Prostate gland (tissue), 2 donors: ENCODE results near the gene MCMBP.

ENCODE experiments used
- CTCF ChIP-seq, 4 experiments: fragments of 200-600 bp in 2 of 4; fragments of 450-650 bp in 2 of 4; sonication (generic) in 2 of 4; IDR thresholded peaks; 1 replicate in 3 of 4; 2 replicates in 1 of 4; pipeline ENCODE4 v1.5.1; 2016 to 2019; ENCODE audit warnings: antibody characterized with exemption in 4 of 4, mild to moderate bottlenecking in 2 of 4, moderate library complexity in 2 of 4
- POLR2A ChIP-seq: fragments of 450-650 bp; IDR thresholded peaks from one replicate; pipeline ENCODE4 v1.6.1; 2016; ENCODE audit warnings: antibody characterized with exemption, mild to moderate bottlenecking

GRCh38 chr10:119865699-119866240 lies 6.9 kb downstream of the MCMBP start:
- TF ChIP-seq CTCF (IDR thresholded peaks at IDR 0.05) = no peak
- TF ChIP-seq POLR2A = no peak
